Cardiac fibroblast (primary cell): ENCODE measurements around the gene PWP2.
"Not testable (repeated sequence)": the region's sequence is repeated elsewhere in the genome, so short reads cannot be mapped to it uniquely, and the experiment has no call there.

ENCODE experiments used
- DNase-seq, 2 donors: peaks; one replicate each; pipeline versions ENCODE4 v3.0.0 to v3.0.0-alpha.2; 2010; ENCODE audit warnings: low read depth in 2 of 2
- H3K4me3 ChIP-seq, 2 donors: replicated peaks in 1 of 2; 1 replicate in 1 of 2; 2 replicates in 1 of 2; pipeline ENCODE4 v1.5.1; 2011; ENCODE audit warnings: low read depth in 2 of 2, low read length in 2 of 2, mild to moderate bottlenecking in 2 of 2, moderate library complexity in 1 of 2
- TF ChIP-seq, protein P1 (sequence below): IDR thresholded peaks from one replicate; pipeline ENCODE4 v1.5.1; 2011; ENCODE audit warnings: low read depth, mild to moderate bottlenecking, low read length, inconsistent platforms

Gene PWP2

DNA sequence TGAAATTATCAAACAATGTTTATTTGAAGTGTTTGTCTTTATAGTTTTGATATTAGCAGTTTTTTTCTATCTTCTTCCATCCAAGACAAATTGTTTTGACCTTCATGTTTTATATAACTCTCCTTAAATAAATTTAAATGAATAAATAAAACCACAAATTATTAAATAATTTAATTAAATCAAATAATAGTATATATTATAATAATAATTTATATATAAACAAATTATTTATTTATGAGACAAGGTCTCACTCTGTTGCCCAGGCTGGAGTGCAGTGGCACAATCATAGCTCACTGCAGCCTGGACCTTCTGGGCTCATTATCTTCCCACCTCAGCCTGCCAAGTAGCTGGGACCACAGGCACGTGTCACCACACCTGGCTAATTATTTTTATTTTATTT, 12.4 kb upstream of the PWP2 start:
- DNase-seq, result no peak
- TF ChIP-seq, protein P1, sequence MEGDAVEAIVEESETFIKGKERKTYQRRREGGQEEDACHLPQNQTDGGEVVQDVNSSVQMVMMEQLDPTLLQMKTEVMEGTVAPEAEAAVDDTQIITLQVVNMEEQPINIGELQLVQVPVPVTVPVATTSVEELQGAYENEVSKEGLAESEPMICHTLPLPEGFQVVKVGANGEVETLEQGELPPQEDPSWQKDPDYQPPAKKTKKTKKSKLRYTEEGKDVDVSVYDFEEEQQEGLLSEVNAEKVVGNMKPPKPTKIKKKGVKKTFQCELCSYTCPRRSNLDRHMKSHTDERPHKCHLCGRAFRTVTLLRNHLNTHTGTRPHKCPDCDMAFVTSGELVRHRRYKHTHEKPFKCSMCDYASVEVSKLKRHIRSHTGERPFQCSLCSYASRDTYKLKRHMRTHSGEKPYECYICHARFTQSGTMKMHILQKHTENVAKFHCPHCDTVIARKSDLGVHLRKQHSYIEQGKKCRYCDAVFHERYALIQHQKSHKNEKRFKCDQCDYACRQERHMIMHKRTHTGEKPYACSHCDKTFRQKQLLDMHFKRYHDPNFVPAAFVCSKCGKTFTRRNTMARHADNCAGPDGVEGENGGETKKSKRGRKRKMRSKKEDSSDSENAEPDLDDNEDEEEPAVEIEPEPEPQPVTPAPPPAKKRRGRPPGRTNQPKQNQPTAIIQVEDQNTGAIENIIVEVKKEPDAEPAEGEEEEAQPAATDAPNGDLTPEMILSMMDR, result no peak
- no peak overlapping the region for H3K4me3 ChIP-seq

DNA sequence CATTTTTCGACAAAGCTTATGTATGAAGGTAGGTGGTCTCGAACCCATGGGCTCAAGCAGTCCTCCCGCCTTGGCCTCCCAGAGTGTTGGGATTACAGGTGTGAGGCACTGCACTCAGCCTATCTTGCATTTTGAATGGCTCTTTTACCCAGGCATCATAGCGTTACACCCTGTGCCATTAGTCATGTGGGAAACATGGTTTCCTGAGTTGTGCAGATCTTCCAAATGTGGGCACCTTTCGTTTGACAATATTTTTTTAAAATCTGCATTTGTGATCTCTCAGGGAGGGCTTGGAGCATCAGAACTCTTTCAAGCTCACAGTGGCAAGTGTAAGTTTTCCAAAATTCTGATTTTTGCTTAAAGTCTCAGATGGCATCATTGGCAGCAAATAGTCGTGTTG, 8.7 kb upstream of the PWP2 start:
- not testable (repeated sequence) for H3K4me3 ChIP-seq, DNase-seq

DNA sequence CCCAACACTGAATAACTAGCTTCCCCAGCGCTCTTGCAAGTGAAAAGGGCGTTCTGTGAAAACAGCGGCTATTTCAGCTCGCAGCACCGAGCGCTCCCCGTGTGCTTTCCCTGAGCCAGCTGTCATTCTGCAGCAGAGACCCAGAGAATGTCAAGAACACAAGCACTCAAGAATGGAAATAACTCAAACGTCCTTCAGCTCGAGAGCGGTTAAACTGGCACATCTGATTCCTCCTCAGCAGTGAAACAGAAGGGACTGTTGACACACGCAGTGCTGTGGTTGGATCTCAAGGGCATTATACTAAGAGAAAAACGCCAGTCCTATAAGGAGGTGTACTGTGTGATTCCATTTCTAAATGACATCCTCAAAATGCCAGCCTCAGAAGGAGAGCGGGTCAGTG, 8.2 kb upstream of the PWP2 start:
- not testable (repeated sequence) for DNase-seq

DNA sequence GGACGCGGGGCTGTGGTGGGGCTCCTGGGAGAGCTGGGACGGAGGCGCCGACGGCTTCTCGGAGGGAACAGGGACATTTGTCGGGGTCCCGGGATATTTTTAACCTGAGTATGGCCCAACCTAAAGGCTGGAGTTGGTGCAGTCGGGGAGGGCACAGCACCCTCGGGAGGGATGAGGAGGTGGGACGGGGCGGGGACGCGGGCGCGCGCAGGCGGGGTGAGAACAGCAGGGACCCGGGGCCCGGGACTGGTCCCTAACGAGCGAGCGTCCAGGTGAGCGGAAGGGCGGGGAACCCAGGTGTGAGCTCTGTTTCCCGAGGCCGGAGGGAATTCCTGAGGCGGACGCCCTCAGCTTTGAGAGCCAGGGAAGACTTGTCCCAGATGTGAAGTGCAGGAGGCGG, 390 bp downstream of the PWP2 start:
- not testable (repeated sequence) for DNase-seq
- peak overlapping the region; percentile 22 to 36 for H3K4me3 ChIP-seq

More for the DNA sequence above, 8.2 kb upstream of the PWP2 start:
- H3K4me3 ChIP-seq, result not testable (repeated sequence)

DNA sequence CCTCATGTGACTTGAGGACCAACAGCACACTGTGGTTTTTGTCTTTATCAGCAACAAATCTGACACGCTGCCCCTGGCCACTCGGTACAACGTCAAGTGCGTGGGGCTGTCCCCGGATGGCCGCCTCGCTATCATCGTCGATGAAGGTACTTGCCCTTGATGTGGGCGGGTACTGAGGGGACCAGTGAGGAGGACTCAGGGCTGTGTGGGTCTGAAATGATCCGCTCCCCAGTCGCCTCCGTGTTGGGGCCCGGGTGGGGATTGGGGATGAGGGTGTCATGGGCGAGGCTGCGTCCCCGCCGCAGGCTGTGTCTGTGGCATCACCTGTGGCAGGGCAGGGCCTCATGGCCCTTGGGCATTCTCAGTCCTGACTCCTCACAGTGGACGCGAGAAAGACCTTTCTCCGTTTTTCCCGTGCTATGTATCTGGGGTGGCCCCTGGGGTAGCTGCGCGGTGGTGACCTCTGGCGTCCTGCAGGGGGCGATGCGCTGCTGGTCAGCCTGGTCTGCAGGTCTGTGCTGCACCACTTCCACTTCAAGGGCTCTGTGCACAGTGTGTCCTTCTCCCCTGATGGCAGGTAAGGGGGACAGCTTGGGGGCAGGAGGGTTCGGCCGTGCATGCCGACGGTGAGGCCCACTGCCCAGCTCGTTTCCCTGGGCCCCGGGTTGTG, 6.6 kb downstream of the PWP2 start:
- not testable (repeated sequence) for H3K4me3 ChIP-seq

DNA sequence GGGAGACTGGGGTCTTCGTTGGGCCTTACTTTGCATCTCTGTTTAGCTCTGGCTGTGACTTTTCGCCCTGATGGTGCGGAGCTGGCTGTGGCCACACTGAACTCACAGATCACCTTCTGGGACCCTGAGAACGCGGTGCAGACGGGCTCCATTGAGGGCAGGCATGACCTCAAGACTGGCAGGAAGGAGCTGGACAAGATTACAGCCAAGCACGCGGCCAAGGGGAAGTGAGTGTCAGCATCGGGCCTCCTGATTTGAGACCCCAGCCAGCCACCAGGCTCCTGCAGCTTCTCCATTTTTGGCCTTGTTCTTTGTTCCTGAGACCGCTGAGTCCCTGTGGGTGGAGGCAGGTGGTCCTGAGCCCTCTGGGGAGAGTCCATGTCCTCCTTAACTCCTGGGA, 14.9 kb downstream of the PWP2 start:
- not testable (repeated sequence) for H3K4me3 ChIP-seq, DNase-seq

More for the DNA sequence above, 6.6 kb downstream of the PWP2 start:
- DNase-seq, result not testable (repeated sequence)

DNA sequence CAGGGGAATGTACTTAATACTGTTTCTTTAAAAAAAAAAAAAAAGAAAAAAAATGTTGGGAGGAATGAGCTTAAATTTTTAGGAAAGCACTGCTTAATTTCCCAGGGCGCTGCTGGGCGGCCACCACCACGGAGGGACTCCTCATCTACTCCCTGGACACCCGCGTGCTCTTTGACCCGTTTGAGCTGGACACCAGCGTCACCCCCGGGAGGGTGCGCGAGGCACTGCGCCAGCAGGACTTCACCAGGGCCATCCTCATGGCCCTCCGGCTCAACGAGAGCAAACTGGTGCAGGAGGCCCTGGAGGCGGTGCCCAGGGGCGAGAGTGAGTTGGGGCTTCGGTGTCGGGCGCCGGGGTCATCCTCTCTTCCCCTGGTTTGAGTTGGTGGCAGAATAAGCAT, 20.6 kb downstream of the PWP2 start:
- H3K4me3 ChIP-seq, result not testable (repeated sequence)

DNA sequence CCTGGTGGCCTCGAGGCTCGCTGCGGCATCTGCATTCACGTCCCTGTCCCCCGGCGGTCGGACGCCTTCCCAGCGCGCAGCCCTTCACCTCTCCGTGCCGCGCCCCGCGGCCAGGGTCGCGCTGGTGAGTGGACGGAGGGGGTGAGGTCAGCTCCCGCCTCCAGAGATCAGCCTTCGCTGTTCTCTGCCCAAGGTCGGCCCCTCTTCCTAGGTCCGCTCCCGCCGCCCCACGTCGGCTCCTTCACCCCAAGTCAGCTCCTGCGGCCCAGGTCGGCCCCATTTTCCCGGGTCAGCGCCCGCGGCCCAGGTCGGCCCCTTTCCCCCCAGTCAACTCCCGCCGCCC, 26.5 kb downstream of the PWP2 start:
- not testable (repeated sequence) for DNase-seq
- H3K4me3 ChIP-seq, result peak overlapping the region; percentile 23 to 48

More for the DNA sequence above, 20.6 kb downstream of the PWP2 start:
- not testable (repeated sequence) for DNase-seq

DNA sequence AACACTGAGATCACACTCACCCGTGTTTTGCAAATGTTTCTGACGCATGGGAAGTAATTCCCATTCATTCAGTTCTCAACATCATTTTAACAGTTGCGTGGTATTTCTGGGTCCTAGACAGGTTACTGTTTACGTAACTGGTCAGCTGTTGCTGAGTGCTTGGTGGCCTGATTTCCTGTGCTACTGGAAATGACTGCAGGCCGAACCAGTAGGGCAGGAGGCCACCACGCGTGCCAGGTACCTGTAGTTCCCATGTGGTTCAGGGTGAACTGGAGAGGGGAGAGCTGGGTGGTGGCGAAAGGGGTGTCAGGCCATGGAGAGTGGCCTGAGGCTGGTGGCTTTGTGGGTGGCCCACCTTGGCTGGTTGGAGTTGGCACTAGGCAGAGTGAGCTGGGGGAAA, 27.5 kb downstream of the PWP2 start:
- DNase-seq, result not testable (repeated sequence)

DNA sequence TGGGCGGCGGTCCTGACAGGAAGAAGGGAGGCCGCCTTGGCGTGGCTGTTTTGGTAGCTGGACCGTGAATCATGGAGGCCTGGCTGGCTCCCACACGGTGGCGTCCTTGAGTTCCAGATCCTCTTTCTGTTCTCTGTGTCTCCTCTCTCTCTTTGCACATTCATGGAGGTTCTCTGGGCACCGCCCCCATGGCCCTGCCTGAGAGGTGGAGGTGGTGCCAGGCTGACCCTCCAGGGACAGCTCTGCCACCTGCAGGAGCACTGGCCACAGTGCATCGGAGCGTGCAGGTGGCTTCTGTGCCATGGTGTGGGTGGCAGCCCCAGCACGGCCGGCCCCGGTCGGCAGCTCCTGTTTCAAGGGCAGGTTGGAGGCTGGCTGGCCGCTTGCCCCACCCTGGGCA, 30.8 kb downstream of the PWP2 start:
- not testable (repeated sequence) for H3K4me3 ChIP-seq, DNase-seq

More for the DNA sequence above, 27.5 kb downstream of the PWP2 start:
- not testable (repeated sequence) for H3K4me3 ChIP-seq

DNA sequence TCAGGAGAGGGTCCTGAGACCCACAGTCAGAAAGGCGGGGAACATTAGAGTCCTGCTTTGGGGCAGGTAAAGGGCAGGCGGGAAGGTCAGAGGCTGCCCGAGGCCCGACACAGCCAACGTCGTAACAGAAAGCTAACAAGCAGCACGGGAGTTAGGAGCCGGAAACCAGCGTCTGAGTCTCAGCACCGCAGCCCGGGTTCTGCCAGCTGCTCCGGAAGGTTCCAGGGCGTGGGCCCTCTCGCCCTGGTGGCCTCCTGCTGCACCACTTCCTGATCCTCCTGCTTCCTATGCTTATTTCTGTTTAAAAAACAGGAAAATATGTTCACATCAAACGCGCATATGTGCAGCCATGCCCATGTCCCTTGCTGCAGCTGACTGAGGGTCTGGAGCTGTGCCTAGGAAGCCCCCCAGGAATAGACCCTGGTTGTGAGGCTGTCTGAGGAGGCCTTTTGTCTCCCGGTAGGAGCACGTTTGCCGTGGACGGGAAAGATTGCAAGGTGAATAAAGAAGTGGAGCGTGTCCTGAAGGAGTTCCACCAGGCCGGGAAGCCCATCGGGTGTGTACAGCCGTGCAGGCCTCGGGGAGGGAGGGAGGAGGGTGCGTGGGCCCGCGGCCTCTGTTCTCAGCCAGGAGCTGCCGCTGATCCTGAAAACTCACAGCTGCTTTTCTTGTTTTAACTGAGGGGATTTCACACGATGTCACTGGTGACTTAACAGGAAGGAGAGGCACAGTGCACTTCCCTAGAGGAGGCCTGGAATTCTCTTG, 32.8 kb downstream of the PWP2 start:
- not testable (repeated sequence) for H3K4me3 ChIP-seq
- DNase-seq, result peak; percentile 7 to 13

DNA sequence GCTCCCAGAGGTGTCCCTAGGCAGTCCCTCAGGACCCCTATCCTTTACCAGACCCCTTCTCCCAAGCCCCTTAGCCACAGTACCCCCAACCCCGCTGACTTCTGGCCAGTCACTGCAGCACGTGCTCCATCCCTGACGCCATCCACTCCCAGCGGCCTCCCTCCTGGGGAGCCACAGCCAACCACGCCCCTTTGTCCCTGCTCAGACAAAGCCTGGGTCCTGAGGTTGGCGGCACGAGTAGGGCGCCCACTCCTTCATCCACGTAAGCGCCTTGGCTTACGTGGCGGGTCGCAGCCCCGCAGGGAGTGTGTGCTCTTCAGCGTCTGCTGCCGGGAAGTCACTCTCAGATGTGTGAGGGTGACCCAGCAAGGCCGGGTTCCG, 33.3 kb downstream of the PWP2 start:
- H3K4me3 ChIP-seq, DNase-seq: not testable (repeated sequence)

DNA sequence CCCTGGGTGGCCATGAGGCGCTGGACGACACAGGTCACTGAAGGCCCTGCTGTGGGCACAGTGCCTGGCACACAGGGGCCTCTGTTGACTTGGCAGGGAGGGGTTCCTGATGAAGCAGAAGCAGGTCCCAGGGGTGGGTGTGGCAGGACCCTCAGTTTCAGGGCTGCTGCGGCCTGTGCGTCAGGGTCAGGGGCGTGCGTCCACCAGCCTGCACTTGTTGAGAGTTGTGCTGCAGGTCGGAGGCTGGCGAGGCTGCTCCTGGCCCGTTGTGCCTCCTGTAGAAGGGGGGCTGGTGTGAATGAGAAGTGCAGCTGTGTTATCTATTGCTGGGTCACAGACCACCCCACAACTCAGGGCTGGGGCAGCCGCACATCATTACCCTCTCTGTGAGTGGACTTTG, 35.3 kb downstream of the PWP2 start:
- not testable (repeated sequence) for H3K4me3 ChIP-seq, DNase-seq

DNA sequence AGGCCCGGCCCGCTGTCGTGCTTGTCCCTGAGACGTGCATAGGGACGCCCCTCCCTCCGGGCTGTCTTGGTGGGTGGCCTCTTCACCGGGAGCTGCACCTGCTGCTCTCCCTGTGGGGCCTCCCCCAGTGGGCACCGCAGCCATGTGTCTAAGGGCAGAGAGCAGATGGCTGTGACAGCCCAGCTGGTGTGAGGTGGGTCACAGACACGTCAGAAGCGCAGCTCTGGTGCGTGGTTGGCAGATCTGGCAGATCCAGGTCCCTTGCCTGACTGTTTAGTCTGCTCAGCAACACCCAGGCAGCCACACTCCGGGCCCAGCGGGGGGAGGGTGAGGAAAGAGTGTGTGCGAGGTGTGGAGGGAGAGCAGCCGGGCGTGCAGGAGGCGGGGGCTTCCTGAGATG, 36.2 kb downstream of the PWP2 start:
- DNase-seq, H3K4me3 ChIP-seq: not testable (repeated sequence)

DNA sequence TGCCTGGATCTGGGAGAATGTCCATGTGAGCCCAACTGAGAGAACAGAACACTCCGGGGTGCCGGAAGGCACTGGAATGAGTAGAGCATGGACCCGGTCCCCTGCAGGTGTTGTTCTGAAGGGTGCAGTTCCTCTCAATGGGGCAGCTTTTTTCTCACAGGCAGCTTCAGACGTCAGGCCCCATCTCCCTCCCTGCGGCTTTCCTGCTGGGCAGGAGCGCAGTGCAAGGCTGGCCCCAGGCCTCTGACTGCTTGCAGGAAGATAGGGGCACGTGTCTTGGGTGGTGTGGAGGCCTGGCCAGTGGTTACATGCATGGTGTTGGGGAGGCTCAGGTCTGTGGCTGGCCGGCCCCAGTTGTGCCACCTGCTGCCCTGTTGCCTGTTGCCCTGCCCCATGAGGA, 36.8 kb downstream of the PWP2 start:
- H3K4me3 ChIP-seq, DNase-seq: not testable (repeated sequence)

DNA sequence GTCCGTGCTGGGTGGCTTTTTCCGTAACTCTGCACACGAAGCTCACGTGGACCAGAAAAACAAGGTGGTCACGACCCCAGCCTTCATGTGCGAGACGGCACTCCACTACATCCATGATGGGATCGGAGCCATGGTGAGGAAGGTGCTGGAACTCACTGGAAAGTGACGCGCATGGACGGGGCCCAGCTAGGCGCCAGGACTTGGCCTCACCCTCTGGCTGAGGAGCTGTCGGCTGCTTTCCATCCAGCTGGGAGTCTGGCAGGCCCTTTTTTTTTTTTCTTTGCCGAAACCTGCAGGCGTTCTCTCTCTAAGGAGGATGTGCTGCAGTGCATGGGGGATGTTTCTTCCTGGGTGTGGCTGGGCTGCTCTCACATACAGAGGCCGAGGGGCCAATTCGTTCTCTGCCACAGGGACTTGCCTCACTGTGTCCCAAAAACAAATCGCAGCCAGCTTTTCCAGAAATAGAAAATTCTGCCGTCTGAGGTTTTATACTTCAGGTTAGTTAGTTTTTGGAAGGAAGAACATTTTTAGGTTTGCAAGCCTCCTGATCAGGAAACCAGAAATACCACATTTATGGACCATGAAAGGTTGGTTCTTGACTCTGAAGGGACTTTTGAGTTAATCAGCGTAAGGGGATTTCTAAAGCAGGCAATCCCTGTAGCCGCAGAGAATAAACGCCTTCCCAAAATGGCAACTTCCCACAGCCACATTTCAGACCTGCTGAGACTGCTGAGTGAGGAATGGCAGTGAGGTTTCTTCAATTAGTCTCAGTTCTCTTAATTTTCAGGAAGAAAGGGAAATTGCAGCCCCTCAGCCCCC, 37.8 kb downstream of the PWP2 start:
- H3K4me3 ChIP-seq, DNase-seq: not testable (repeated sequence)

DNA sequence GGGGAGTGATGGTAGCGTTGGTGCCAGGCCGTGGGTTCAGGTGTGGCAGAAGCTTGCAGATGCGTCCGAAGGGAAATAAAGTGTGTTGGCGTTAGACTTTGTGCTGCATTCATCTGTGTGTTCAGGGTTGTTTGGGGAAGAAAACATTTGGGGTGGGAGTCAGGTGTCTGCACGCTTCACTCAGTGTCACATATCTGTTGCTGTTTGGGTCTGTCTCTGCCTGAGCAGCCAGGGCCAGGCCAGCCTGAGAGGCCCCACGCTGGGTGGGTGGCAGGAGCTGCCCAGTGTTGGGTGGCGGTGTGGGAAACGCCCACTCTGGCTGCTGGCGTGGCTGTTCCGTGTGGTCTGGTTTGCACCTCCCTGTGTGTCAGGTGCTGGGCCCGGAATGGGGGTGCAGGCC, 38.4 kb downstream of the PWP2 start:
- DNase-seq, result not testable (repeated sequence)

More for the DNA sequence above, 38.4 kb downstream of the PWP2 start:
- H3K4me3 ChIP-seq, result not testable (repeated sequence)
